Measurements from ENCODE around the gene SDK1. TPM values are rescaled to one million over a fixed set of nuclear protein-coding genes. Genes with fewer than 3 reads are reported as not detected.

Gene SDK1
- total and polyA plus RNA-seq, 8 donors: 1.6 to 11.2 (median 6.6) TPM

DNA sequence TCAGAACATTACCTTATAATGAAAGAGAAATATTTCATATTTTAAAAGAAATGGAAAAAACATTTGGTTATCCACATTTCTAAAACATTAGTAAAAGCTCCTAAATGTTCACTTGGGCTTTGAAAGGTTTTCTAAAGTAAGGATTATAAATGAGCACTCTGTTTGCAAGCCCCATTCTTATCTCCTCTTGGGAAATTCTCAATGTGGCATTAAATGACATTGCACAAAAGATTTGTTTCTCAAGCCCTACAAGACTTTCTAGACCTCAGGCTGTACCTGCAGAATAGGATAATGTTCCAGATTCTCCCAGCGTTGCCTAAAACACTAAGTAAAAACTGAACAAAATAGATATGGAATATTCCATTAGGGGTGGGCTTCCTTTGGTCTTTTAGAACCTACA lies 723.1 kb downstream of the SDK1 start:
- Histone ChIP-seq H3K4me3 (no peak overlapping the region), H3K9me3 (peaks cover 0 to 9% (median 4%) of the 10 kb centered on the region in 4 donors), H3K4me1 (no peaks in the 10 kb centered on the region), H3K27ac (no peak overlapping the region), H3K27me3 (no peaks in the 10 kb centered on the region), H3K36me3 (no peaks in the 10 kb centered on the region)
- TF ChIP-seq, protein P1, sequence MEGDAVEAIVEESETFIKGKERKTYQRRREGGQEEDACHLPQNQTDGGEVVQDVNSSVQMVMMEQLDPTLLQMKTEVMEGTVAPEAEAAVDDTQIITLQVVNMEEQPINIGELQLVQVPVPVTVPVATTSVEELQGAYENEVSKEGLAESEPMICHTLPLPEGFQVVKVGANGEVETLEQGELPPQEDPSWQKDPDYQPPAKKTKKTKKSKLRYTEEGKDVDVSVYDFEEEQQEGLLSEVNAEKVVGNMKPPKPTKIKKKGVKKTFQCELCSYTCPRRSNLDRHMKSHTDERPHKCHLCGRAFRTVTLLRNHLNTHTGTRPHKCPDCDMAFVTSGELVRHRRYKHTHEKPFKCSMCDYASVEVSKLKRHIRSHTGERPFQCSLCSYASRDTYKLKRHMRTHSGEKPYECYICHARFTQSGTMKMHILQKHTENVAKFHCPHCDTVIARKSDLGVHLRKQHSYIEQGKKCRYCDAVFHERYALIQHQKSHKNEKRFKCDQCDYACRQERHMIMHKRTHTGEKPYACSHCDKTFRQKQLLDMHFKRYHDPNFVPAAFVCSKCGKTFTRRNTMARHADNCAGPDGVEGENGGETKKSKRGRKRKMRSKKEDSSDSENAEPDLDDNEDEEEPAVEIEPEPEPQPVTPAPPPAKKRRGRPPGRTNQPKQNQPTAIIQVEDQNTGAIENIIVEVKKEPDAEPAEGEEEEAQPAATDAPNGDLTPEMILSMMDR (IDR thresholded peaks at IDR 0.05): no peak
- no peak for TF ChIP-seq POLR2A (IDR thresholded peaks at IDR 0.05)
- no peak for TF ChIP-seq POLR2AphosphoS5 (IDR thresholded peaks at IDR 0.05)
- TF ChIP-seq EP300 (IDR thresholded peaks at IDR 0.05): no peak
- WGBS, 5 donors: 20 to 68% (median 23%) methylated on average over 1 of the region's 1 CpG
- no peak for DNase-seq
- intact Hi-C loops (cut with DNase I; ENCODE audit: low total_unique reads): no loop called here

GRCh38 chr7:4024806-4025205 lies 723.8 kb downstream of the SDK1 start:
- WGBS, 5 donors: 81 to 86% (median 83%) methylated on average over 7 of the region's 7 CpGs
- Histone ChIP-seq H3K27me3 (no peaks in the 10 kb centered on the region), H3K4me3 (no peak overlapping the region), H3K36me3 (no peaks in the 10 kb centered on the region), H3K27ac (no peak overlapping the region), H3K9me3 (peaks cover 0 to 5% (median under 1%) of the 10 kb centered on the region in 4 donors), H3K4me1 (no peaks in the 10 kb centered on the region)
- DNase-seq: no peak
- no peak for TF ChIP-seq POLR2A (IDR thresholded peaks at IDR 0.05)
- no peak for TF ChIP-seq EP300 (IDR thresholded peaks at IDR 0.05)
- TF ChIP-seq POLR2AphosphoS5 (IDR thresholded peaks at IDR 0.05): no peak
- TF ChIP-seq, protein P1 (IDR thresholded peaks at IDR 0.05): no peak
- intact Hi-C loops (cut with DNase I; ENCODE audit: low total_unique reads): no loop called here

- Histone ChIP-seq H3K9me3 (peaks cover 0 to 5% (median 0%) of the 10 kb centered on the region in 4 donors), H3K4me3 (no peak overlapping the region), H3K4me1 (no peaks in the 10 kb centered on the region), H3K27ac (no peak overlapping the region), H3K27me3 (no peaks in the 10 kb centered on the region), H3K36me3 (no peaks in the 10 kb centered on the region)
- no peak for DNase-seq
- 82 to 89% (median 87%) methylated on average over 12 of the region's 12 CpGs for WGBS, 5 donors
- intact Hi-C loops (cut with DNase I; ENCODE audit: low total_unique reads): no loop called here
- TF ChIP-seq, protein P1 (IDR thresholded peaks at IDR 0.05): no peak
- no peak for TF ChIP-seq POLR2AphosphoS5 (IDR thresholded peaks at IDR 0.05)
- no peak for TF ChIP-seq EP300 (IDR thresholded peaks at IDR 0.05)
- TF ChIP-seq POLR2A (IDR thresholded peaks at IDR 0.05): no peak
These were observed 724.2 kb downstream of the SDK1 start for GRCh38 chr7:4025210-4025609.

DNA sequence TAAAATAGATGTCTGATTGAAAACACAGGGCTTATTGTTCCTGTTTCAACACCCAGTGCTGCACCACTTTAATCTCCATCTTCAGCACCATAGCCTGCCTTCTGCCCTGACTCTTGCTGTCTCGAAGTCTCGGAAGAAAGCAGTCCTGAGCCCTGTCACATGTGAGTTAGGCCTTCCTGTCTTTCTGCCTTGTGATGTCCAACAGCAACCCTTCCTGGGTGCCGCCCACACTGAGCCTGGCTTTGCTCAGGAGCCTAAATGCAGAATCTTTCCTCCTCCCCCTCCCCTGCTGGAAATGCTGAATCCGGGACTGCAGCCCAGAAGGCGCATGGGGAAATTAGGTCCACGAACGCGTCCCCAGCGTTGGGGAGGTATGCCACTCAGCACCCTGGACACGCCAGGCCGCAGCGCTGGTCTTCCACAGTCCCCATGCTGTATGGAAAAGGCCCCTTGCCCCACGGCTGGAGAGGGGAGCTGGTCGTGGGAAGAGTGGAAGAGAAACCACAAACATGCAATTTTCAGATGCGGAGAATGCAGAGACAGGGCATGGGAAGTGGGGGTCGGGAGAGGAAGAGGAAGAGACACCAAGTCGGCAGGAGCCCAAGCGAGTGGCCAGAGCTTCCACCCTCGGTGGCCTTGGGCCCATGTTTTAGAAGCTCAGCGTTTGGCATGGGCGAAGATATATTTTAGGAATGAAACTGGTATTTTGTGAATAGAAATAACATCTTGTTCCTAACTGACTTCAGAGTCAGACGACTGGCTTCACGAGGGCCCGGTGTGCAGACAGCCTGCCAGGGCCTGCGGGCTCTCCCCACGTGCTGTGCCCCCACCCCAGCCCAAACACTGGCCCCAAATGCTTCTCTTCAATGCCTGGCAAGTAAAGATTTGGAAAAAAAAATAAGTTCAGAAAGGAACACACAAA lies 724.9 kb downstream of the SDK1 start:
- 70 to 86% (median 79%) methylated on average over 26 of the region's 26 CpGs for WGBS, 5 donors
- no peaks in the 10 kb centered on the region for H3K27me3 ChIP-seq
- H3K36me3 ChIP-seq: no peaks in the 10 kb centered on the region
- no peak overlapping the region for H3K27ac ChIP-seq
- H3K4me3 ChIP-seq: no peak overlapping the region
- TF ChIP-seq POLR2AphosphoS5 (IDR thresholded peaks at IDR 0.05) (no peak), EP300 (IDR thresholded peaks at IDR 0.05) (no peak), POLR2A (IDR thresholded peaks at IDR 0.05) (no peak)
- TF ChIP-seq, protein P1 (IDR thresholded peaks at IDR 0.05): no peak
- intact Hi-C loops (cut with DNase I; ENCODE audit: low total_unique reads): no loop called here
- H3K9me3 ChIP-seq: peaks cover 0 to 5% (median 0%) of the 10 kb centered on the region in 4 donors
- H3K4me1 ChIP-seq: no peaks in the 10 kb centered on the region
- DNase-seq: peak in 1 of 2 donors; percentile 52
